Measurements from ENCODE around the gene GPX8. TPM values are rescaled to one million over a fixed set of nuclear protein-coding genes. Genes with fewer than 3 reads are reported as not detected.

The GPX8 gene
- total and polyA plus RNA-seq, 2 of the 13 experiments (the other 11 are each of a cell fraction or from before 2014, with no cell fraction given), result 0.33 to 0.94 TPM

DNA sequence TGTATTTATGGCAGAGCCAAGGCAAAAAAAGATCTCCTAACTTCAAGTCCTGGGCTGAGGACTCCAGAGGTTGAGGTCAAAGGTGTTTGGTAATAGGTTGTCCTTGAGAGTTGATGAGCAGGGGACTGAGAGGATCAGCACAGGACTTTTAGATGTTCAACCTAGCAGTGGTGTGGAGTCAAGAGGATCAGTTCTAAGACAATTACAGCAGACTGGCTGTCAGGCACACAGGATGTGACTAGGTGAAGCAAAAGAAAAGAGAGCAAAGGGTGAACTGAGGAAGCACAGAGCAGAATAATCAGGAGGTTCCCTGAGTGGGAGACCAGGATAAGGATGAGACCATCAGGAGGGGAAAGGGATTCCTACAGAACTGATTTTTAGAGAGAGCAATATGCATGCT is 46.6 kb upstream of the GPX8 start (continued):
- TF ChIP-seq NBN (conservative IDR thresholded peaks at IDR 0.05) (no peak), ZNF841 (CRISPR knock-in tag; IDR thresholded peaks at IDR 0.05; ENCODE audit: borderline replicate concordance) (no peak), MTF2 (CRISPR knock-in tag; IDR thresholded peaks at IDR 0.05; ENCODE audit: borderline replicate concordance) (no peak), GPN1 (CRISPR knock-in tag; IDR thresholded peaks at IDR 0.05; ENCODE audit: borderline replicate concordance) (no peak), KMT2B (CRISPR knock-in tag; IDR thresholded peaks at IDR 0.05) (no peak)
- TF ChIP-seq, protein P1, sequence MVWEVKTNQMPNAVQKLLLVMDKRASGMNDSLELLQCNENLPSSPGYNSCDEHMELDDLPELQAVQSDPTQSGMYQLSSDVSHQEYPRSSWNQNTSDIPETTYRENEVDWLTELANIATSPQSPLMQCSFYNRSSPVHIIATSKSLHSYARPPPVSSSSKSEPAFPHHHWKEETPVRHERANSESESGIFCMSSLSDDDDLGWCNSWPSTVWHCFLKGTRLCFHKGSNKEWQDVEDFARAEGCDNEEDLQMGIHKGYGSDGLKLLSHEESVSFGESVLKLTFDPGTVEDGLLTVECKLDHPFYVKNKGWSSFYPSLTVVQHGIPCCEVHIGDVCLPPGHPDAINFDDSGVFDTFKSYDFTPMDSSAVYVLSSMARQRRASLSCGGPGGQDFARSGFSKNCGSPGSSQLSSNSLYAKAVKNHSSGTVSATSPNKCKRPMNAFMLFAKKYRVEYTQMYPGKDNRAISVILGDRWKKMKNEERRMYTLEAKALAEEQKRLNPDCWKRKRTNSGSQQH (CRISPR knock-in tag; IDR thresholded peaks at IDR 0.05; ENCODE audit: low read depth), result no peak

DNA sequence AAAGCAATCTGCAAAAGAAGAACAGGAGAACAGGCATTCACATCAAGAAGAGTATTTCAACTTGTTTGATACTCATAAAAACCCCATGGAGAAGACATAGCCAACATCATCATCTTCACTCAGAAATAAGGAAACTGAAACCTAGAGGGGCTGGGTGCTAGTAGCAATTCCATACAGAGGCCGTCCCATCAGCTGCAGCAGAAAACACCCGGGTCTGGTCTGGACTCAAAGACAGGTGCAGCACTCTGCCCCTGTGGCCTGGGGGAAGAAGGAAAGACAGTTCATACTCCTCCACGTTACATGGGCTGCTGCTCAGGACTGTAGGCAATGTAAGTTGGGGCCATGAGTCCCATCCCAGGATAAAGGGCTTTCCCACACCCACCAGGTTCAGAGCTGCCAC is 45.9 kb upstream of the GPX8 start:
- intact Hi-C loops (cut with micrococcal nuclease; ENCODE audit: unreplicated experiment) (loop anchor here (5.0 kb wide), 1 partner anchor 52 kb away; no protein-coding TSS in a partner anchor), in situ Hi-C loops (cut with HindIII; ENCODE audit: extremely low pct_ligation_motif_present, low pct_unique_long_range_greater_than_20kb) (no loop called here)
- no peaks in the 10 kb centered on the region for H3K79me2 ChIP-seq (ENCODE audit: insufficient read depth, low read length)
- no peak for DNase-seq (ENCODE audit: low spot score)
- FAIRE-seq, result no peak
- no peak overlapping the region for H3K27ac ChIP-seq (ENCODE audit: extremely low read length, insufficient read depth, low read length)
- WGBS (ENCODE audit: low lambda C conversion rate), result 0% methylated on average over 1 of the region's 3 CpGs
- no peak overlapping the region for H3K9ac ChIP-seq (ENCODE audit: insufficient read depth, low read depth, low read length)
- H3K4me2 ChIP-seq (ENCODE audit: low read depth, low read length), result no peak overlapping the region
- no peak overlapping the region for H3K4me3 ChIP-seq (replicated peaks in 1 of 3; ENCODE audit: insufficient read depth in 1 of 3, low read depth in 2 of 3, low read length in 3 of 3)
- H3K9me3 ChIP-seq (ENCODE audit: low read length), result no peaks in the 10 kb centered on the region
- no peaks in the 10 kb centered on the region for H3K4me1 ChIP-seq (ENCODE audit: insufficient read depth, low read length)
- H3K36me3 ChIP-seq (replicated peaks in 1 of 2; ENCODE audit: control insufficient read depth in 1 of 2, insufficient read depth in 2 of 2, low read length in 2 of 2), result no peaks in the 10 kb centered on the region
- no peak for ATAC-seq
- no peak overlapping the region for H2AFZ ChIP-seq (ENCODE audit: low read length)
- ChIA-PET CTCF (ENCODE audit: low intra/inter-chr PET ratio, low total read pairs) (no interaction called here), POLR2A (no interaction called here)
- BruUV-seq (replicated peaks), result no TSS peak
- 0 out of 5 replicates have a peak, but pooled peaks cover 0 to 1% of the 10 kb centered on the region in 2 experiments for H3K27me3 ChIP-seq (ENCODE audit: control insufficient read depth in 1 of 2, insufficient read depth in 2 of 2, low read length in 2 of 2)
- H4K20me1 ChIP-seq (ENCODE audit: insufficient read depth, low read length), result no peaks in the 10 kb centered on the region
- TF ChIP-seq, protein P2, sequence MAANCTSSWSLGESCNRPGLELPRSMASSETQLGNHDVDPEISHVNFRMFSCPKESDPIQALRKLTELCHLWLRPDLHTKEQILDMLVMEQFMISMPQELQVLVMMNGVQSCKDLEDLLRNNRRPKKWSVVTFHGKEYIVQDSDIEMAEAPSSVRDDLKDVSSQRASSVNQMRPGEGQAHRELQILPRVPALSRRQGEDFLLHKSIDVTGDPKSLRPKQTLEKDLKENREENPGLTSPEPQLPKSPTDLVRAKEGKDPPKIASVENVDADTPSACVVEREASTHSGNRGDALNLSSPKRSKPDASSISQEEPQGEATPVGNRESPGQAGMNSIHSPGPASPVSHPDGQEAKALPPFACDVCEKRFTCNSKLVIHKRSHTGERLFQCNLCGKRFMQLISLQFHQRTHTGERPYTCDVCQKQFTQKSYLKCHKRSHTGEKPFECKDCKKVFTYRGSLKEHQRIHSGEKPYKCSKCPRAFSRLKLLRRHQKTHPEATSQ (CRISPR knock-in tag; IDR thresholded peaks at IDR 0.05; ENCODE audit: borderline replicate concordance), result no peak
- TF ChIP-seq ZNF75D (CRISPR knock-in tag; IDR thresholded peaks at IDR 0.05; ENCODE audit: borderline replicate concordance) (no peak), REL (CRISPR knock-in tag; conservative IDR thresholded peaks at IDR 0.05) (no peak), ZEB1 (IDR thresholded peaks at IDR 0.05; ENCODE audit: insufficient replicate concordance, low read depth) (no peak)
- TF ChIP-seq, protein P3, sequence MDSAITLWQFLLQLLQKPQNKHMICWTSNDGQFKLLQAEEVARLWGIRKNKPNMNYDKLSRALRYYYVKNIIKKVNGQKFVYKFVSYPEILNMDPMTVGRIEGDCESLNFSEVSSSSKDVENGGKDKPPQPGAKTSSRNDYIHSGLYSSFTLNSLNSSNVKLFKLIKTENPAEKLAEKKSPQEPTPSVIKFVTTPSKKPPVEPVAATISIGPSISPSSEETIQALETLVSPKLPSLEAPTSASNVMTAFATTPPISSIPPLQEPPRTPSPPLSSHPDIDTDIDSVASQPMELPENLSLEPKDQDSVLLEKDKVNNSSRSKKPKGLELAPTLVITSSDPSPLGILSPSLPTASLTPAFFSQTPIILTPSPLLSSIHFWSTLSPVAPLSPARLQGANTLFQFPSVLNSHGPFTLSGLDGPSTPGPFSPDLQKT (CRISPR knock-in tag; IDR thresholded peaks at IDR 0.05; ENCODE audit: borderline replicate concordance), result no peak
- TF ChIP-seq, protein P4, sequence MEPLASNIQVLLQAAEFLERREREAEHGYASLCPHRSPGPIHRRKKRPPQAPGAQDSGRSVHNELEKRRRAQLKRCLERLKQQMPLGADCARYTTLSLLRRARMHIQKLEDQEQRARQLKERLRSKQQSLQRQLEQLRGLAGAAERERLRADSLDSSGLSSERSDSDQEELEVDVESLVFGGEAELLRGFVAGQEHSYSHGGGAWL (CRISPR knock-in tag; IDR thresholded peaks at IDR 0.05), result no peak
- TF ChIP-seq, protein P5, sequence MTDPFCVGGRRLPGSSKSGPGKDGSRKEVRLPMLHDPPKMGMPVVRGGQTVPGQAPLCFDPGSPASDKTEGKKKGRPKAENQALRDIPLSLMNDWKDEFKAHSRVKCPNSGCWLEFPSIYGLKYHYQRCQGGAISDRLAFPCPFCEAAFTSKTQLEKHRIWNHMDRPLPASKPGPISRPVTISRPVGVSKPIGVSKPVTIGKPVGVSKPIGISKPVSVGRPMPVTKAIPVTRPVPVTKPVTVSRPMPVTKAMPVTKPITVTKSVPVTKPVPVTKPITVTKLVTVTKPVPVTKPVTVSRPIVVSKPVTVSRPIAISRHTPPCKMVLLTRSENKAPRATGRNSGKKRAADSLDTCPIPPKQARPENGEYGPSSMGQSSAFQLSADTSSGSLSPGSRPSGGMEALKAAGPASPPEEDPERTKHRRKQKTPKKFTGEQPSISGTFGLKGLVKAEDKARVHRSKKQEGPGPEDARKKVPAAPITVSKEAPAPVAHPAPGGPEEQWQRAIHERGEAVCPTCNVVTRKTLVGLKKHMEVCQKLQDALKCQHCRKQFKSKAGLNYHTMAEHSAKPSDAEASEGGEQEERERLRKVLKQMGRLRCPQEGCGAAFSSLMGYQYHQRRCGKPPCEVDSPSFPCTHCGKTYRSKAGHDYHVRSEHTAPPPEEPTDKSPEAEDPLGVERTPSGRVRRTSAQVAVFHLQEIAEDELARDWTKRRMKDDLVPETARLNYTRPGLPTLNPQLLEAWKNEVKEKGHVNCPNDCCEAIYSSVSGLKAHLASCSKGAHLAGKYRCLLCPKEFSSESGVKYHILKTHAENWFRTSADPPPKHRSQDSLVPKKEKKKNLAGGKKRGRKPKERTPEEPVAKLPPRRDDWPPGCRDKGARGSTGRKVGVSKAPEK (CRISPR knock-in tag; IDR thresholded peaks at IDR 0.05; ENCODE audit: borderline replicate concordance), result no peak
- TF ChIP-seq, protein P6, sequence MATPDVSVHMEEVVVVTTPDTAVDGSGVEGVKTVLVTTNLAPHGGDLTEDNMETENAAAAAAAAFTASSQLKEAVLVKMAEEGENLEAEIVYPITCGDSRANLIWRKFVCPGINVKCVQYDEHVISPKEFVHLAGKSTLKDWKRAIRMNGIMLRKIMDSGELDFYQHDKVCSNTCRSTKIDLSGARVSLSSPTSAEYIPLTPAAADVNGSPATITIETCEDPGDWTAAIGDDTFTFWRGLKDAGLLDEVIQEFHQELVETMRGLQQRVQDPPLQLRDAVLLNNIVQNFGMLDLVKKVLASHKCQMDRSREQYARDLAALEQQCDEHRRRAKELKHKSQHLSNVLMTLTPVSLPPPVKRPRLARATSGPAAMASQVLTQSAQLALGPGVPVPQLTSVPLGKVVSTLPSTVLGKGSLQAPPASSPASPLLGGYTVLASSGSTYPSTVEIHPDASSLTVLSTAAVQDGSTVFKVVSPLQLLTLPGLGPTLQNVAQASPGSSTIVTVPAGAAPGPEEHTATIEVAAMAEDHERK (CRISPR knock-in tag; IDR thresholded peaks at IDR 0.05; ENCODE audit: low read depth), result no peak

Measured in HepG2 (cell line).